Cardiac ventricle fibroblast (primary cell): ENCODE measurements around the gene PAX1. TPM values are rescaled to one million over a fixed set of nuclear protein-coding genes. Genes with fewer than 3 reads are reported as not detected.

Experiments
- total RNA-seq: library from RNA; depleted of rRNA; stranded (reverse); fragments of >200 nt; gene quantifications from 2 replicates; pipeline ENCODE4 v1.2.3, GENCODE V29; 2015

PAX1 gene
- total RNA-seq: not detected in 2 replicates

DNA sequence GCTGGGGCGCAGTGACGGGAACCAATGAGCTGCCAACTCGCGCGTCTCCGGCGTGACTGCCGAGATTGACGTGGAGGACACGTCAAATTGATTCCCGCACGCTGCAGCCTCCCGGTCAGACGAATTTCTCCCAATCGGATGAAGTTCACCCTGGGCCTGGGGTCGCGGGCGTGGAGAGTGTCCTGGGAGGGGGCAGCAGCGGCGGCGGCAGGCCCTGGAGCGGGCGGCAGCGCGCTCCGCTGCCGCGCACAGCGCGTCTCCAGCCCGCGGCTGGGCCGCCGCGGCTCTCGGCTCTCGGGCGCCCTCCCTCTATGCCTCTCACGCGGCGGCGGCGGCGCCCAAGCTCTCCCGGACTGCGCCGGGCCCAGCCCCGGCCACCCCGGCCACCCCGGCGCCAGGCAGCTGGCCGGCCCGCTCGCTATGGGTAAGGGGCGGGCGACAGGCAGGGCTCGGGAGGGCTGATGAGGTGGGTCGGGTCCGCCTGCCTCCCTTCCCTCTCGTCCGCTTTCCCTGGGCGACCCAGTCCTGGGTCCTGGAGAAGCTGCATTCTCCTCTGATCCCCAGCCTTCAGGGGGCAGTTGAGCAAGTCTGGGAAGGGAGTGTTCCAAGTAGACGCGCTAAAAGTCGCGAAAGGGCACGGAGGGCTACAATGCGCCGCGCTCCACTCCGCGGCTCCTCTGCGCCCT lies at the start of gene PAX1:
Gene PAX1, plus strand, starts transcription at position 90 of the 686 bp plus-strand sequence. Its CDS starts 49 bp downstream, at position 139.

Other genes with a start within 250 kb of the PAX1 start
- not detected in 2 replicates for gene NKX2-2, start 191.6 kb upstream of the PAX1 start, total RNA-seq